GM18498 (cell line): Measurements from ENCODE around the gene SLC41A3.
"Not testable (repeated sequence)": the region's sequence is repeated elsewhere in the genome, so short reads cannot be mapped to it uniquely, and the experiment has no call there.

Source experiments
- ATAC-seq: cut with Tn5 transposase; IDR thresholded peaks from one replicate; pipeline ENCODE4 v1.9.1; 2021; ENCODE audit warnings: mild to moderate bottlenecking, moderate library complexity; ENCODE audit not compliant: unreplicated experiment

SLC41A3 gene

GRCh38 chr3:126084768-126085180 lies 850 bp upstream of the SLC41A3 start:
- ATAC-seq = no peak

GRCh38 chr3:126083511-126083912 lies 412 bp downstream of the SLC41A3 start:
- peak; percentile 48 for ATAC-seq

GRCh38 chr3:126083138-126083445 lies 832 bp downstream of the SLC41A3 start:
- ATAC-seq = no peak

- no peak for ATAC-seq
These were observed 1.4 kb downstream of the SLC41A3 start for GRCh38 chr3:126082362-126083137.

- no peak for ATAC-seq
These were observed 2.1 kb downstream of the SLC41A3 start for GRCh38 chr3:126081618-126082361.

DNA sequence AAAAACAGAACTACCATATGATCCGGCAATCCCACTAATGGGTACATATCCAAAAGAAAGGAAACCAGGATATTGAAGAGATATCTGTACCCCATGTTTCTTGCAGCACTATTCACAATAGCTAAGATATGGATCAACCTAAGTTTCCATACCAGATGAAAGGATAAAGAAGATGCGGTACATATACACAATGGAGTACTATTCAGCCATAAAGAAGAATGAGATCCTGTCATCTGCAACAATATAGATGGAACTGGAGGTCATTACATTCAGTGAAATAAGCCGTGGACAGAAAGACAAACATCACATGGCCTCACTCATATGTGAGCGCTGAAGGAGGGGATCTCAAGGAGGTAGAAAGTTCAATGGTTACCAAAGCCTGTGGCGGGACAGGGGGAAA lies 3.0 kb downstream of the SLC41A3 start:
- ATAC-seq = no peak

GRCh38 chr3:126078866-126079265 lies 5.1 kb downstream of the SLC41A3 start:
- no peak for ATAC-seq

DNA sequence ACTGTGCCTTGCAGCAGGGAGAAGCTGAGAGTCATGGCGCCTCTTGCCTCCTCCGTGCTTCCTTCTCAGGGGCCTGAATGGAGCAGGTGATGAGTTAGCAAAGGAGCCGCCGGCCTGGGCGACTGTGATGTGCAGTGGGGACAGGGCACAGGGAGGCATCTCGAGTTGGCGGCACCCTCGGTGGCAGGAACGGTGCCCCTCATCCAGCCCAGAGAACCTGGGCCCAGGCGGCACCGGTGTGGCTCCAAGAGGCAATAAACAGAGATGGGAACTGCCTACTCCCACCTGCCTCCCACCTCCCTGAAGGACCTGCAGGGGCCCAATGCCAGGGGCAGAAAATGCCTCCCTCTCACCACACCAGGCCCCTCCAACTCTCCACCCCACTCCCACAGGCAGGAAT lies 6.2 kb downstream of the SLC41A3 start:
- no peak for ATAC-seq

DNA sequence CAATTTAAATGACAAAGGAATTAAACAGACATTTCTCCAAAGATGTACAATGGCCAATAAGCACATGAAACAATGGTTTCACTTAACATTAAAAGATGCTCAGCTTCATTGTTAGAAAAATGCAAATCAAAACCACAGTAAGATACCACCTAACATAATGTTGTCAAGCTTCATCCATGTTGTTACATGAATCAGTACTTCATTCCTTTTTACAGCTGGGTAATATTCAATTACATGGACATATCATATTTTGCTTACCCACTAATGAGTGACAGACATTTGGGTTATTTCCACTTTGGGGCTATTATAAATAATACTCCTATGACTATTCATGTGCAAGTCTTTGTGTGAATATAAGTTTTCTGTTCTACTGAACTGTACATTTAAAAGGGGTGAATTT lies 7.8 kb downstream of the SLC41A3 start:
- ATAC-seq = no peak

- ATAC-seq = no peak
These were observed 13.8 kb downstream of the SLC41A3 start for GRCh38 chr3:126070146-126070545.

- ATAC-seq = no peak
These were observed 16.0 kb downstream of the SLC41A3 start for GRCh38 chr3:126067959-126068358.

DNA sequence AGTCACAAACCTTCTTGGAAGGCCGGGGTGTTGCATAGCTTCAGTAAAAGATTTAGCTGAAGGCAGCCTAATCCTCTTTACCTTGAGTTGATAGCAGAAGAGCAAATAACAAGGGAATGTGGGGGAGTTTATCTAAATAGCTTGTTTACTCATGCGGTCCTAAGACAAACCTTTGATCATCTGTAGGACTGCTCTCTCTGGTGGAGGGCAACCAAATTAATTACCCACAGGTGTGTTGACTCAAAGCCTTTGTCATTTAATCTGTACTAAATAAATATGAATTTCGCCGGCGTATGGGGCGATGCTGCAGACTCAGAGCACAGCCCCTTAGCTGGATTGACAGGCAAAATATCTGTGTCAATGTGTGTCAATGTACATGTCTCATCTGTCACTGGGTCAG lies 17.2 kb downstream of the SLC41A3 start:
- not testable (repeated sequence) for ATAC-seq

DNA sequence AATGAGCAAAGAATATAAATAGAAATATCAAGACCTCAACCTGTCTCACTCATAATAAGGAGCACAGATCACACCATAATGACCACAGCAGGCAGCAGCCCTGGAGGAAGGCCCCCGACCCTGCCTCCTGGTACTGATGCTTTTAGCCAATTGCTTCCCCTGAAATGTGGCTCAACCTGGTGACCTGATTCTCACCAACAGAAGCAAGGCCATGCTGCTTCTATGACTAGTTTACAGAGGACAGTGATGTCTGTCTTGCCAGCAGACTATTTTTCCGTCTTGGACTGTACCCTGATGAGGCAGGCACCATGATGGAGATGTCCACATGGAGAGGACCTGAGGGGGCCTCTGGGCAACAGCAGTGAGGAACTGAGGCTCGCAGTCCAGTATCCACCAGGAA lies 18.0 kb downstream of the SLC41A3 start:
- no peak for ATAC-seq

DNA sequence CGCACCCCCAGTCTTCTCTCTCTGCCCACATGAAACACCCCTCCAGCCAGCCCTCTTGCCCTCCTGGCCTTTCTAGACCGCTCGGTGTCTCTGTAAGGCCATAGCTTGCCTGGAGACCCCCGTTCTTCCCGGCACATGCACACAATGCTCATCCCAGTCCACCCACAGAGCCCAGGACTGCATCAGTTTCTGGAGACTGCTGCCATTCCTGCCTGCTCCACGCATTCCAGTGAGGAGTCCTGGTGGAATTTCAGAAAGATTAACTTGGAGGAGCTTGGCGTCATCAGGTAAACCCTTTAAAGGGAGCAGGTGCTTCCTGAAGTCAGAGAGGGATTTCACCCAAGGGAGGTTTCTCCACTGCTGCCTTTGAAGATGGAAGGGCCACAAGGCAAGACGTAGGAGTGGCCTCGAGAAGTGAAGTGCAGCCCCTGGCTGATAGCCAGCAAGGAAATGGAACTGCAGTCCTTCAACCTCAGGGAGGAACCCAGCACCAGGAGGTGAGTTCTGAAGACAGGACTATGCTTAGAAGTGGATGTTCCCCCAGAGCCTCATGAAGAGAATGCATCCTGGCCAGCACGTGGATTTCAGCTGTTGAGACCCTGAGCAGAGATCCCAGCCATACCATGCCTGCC lies 19.2 kb downstream of the SLC41A3 start:
- no peak for ATAC-seq

GRCh38 chr3:126063358-126063965 lies 20.5 kb downstream of the SLC41A3 start:
- ATAC-seq = no peak

DNA sequence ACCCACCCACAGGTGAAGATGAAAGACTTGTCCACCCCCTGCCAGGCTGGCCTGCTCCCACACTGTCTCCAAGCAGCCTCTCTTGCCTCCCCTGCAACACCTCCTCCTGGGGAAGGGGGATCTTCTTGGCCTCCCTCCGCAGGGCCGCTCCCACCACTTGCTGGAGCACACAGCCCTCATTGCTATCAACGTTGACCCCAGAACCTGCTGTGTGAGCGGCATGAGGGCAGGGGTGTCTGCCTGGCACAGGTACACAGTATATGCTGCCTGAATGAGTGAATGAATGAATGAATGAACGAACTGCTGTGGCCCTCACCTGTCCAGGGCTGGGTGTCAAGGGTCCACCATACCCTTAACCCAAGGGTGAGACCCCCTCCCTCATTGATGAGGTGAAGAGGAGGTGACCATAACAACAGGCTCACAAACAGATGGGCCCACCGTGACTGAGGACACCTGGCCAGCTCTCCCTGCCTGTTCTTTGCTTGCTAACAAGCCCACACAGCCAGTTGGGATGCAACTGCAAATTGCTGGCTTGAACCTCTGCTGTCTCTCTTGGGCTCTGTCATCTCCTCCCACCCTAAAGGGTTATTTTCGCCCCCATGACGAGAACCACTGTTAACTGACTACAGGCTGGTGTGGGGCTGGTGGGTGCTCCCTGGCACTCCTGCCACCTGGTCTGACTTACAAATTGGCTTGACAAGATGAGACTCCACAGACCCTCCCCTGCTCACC lies 22.5 kb downstream of the SLC41A3 start:
- no peak for ATAC-seq

GRCh38 chr3:126060613-126061145 lies 23.2 kb downstream of the SLC41A3 start:
- ATAC-seq = no peak

DNA sequence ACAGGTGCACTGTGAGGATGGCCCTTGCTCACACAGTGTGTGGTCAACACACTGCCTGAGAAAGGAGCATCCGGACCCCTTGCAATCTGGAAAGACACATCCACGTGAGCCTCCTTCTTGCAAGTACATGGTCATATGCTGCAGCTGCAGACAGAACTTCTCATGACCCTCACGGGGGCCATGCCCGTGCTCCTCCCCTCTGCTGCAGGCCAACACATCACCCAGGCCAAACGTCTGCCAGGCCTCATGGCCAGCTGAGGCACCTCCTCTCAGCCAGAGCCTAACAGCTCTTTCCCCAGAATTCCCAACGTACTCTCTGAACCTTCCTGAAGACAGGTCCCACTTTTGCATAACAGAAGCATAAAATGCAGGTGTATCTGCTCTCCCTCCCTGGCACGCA lies 25.3 kb downstream of the SLC41A3 start:
- no peak for ATAC-seq

GRCh38 chr3:126057936-126058335 lies 26.0 kb downstream of the SLC41A3 start:
- no peak for ATAC-seq

GRCh38 chr3:126057501-126057819 lies 26.5 kb downstream of the SLC41A3 start:
- ATAC-seq = no peak
